ENCODE data around the gene KLHL6.

- no peak for TF ChIP-seq POLR2AphosphoS5 (IDR thresholded peaks at IDR 0.05; ENCODE audit: low read depth)
- TF ChIP-seq, protein P1, sequence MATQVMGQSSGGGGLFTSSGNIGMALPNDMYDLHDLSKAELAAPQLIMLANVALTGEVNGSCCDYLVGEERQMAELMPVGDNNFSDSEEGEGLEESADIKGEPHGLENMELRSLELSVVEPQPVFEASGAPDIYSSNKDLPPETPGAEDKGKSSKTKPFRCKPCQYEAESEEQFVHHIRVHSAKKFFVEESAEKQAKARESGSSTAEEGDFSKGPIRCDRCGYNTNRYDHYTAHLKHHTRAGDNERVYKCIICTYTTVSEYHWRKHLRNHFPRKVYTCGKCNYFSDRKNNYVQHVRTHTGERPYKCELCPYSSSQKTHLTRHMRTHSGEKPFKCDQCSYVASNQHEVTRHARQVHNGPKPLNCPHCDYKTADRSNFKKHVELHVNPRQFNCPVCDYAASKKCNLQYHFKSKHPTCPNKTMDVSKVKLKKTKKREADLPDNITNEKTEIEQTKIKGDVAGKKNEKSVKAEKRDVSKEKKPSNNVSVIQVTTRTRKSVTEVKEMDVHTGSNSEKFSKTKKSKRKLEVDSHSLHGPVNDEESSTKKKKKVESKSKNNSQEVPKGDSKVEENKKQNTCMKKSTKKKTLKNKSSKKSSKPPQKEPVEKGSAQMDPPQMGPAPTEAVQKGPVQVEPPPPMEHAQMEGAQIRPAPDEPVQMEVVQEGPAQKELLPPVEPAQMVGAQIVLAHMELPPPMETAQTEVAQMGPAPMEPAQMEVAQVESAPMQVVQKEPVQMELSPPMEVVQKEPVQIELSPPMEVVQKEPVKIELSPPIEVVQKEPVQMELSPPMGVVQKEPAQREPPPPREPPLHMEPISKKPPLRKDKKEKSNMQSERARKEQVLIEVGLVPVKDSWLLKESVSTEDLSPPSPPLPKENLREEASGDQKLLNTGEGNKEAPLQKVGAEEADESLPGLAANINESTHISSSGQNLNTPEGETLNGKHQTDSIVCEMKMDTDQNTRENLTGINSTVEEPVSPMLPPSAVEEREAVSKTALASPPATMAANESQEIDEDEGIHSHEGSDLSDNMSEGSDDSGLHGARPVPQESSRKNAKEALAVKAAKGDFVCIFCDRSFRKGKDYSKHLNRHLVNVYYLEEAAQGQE (IDR thresholded peaks at IDR 0.05; ENCODE audit: insufficient replicate concordance, low read depth) = no peak
Observed at GRCh38 chr3:183472155-183472554, 83.4 kb downstream of the KLHL6 start.
